Mesenteric fat pad (tissue), 1 donor: ENCODE data around the gene RBBP8NL. TPM values are rescaled to one million over a fixed set of nuclear protein-coding genes. Genes with fewer than 3 reads are reported as not detected.

ENCODE experiments used
- DNase-seq: peaks from one replicate; pipeline ENCODE4 v3.0.0-alpha.2; 2020; ENCODE audit warnings: low spot score
- total RNA-seq: library from RNA; stranded (reverse); fragmentation: NEBNext Ultra II Directional; extraction: Animal tissue kit (Norgen Biotek cat#: 25700); gene quantifications from one replicate; pipeline ENCODE4 v1.2.1, GENCODE V29; 2021
- donor health status: DM: yes; HTN: yes; CAD: no.

Gene RBBP8NL
- total RNA-seq, 1 donor from 2014 or later, result not detected

GRCh38 chr20:62422636-62423325 lies 4.6 kb downstream of the RBBP8NL start:
- no peak for DNase-seq

GRCh38 chr20:62421716-62421990 lies 5.7 kb downstream of the RBBP8NL start:
- DNase-seq, result no peak

DNA sequence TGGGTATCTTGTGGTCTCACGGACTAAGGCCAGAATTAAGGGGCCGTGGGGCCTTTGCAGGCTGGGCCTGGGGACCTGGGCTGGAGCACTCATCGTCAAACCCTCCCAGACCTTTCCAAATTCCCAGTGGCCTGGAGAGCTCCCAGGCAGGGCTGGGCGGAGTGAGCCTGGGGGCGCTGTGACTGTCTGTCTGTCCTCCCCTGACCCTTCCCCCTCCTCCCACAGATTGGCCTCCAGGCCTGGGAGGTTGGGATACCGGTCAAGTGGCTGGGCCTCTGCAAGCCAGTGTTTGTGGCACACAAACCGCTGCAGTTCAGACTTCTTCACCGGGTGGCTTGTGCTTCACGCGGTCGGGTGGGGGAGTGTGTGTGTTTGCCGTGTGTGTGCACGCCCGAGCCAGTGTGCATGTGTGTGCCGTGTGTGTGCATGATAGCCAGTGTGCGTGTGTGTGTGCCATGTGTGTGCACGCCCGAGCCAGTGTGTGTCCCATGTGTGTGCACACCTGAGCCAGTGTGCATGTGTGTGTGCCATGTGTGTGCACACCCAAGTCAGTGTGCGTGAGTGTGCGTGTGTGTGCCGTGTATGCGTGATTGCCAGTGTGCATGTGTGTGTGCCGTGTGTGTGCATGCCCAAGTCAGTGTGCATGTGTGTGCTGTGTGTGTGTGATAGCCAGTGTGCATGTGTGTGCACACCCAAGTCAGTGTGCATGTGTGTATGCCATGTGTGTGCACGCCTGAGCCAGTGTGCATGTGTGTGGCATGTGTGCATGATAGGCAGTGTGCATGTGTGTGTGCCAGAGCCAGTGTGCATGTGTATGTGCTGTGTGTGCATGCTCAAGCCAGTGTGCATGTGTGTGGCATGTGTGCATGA lies 6.3 kb downstream of the RBBP8NL start:
- DNase-seq, result no peak

GRCh38 chr20:62419759-62420158 lies 7.6 kb downstream of the RBBP8NL start:
- DNase-seq, result no peak

- DNase-seq, result no peak
Observed at GRCh38 chr20:62418709-62419487, 8.4 kb downstream of the RBBP8NL start.

DNA sequence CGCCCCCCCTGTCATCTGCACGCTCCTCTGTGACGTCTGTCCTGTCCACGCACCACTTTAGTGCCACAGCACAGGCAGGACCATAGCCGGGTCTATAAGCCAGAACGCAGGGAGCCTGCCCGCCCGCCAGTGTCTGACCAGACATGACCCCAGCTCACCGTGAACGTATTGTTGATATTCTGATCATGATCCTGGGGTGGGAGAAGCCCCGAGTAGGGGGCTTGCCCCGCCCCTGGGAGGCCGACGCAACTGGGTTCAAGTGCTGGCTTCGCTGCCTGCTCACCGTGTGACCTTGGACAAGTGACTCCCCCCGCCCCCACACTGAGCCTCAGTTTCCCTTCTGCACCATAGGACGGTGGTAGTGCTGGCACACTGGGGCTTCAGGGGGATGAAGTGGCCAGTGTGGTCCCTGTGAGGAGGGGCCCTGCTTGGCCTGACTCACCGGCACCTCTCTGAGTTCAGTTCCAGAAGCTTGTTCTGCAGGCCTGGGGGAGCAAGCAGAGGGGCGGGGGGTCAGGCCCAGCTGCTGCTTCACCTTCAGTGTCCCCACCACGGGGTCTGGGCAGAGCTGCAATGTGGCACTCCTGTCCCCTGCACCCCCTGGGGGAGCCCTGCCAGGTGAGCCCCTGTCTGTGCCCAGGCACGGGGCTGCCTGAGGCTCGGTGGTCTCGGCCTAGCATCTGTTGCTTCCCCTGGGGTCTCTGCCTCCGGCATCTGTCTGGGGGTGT lies 9.2 kb downstream of the RBBP8NL start:
- no peak for DNase-seq

DNA sequence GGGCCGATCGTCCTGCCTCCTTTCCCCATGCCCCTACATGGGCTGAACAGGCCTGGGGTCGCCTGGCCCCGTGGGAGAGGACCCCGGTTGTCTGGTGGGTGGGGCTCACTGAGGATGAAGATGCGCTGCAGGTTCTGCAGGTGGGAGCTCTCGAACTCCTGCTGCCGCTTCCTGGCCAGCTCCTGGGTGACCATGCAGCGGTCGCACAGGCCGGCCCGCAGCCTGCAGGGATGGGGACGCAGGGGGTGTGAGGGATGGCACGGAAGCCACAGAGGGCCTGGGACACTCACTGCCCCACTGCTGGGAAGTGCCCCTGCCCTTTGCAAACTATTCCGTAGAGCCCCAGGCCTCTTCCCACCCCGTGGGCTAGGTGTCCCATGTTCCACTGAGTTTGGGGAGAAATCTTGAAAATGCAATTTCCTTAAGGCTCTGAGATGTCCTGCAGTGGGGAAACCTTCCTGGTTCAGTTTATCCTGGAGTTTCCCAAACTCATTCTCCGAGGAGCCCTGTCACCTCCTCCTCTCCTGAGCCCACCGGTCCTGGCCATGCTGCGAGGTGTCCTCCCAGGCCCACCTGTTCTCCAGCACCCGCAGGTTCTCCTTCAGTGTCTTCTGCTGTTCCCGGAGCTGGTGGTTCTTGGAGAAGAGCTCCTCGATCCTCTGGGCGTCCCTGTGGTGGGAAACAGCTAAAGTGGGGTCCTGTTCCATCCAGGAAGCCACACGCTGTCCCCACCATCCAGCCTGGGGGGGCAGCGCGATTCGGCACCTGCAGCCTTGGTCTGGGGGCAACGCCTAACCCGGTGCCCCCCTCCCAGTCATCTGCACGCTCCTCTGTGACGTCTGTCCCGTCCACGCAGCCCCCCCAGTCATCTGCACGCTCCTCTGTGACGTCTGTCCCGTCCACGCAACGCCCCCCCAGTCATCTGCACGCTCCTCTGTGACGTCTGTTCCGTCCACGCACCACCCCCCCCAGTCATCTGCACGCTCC lies 10.4 kb downstream of the RBBP8NL start:
- DNase-seq, result no peak

GRCh38 chr20:62415354-62416111 lies 11.8 kb downstream of the RBBP8NL start:
- no peak for DNase-seq

- DNase-seq, result no peak
Observed at GRCh38 chr20:62413896-62414481, 13.3 kb downstream of the RBBP8NL start.

- no peak for DNase-seq
Observed at GRCh38 chr20:62413025-62413570, 14.2 kb downstream of the RBBP8NL start.

DNA sequence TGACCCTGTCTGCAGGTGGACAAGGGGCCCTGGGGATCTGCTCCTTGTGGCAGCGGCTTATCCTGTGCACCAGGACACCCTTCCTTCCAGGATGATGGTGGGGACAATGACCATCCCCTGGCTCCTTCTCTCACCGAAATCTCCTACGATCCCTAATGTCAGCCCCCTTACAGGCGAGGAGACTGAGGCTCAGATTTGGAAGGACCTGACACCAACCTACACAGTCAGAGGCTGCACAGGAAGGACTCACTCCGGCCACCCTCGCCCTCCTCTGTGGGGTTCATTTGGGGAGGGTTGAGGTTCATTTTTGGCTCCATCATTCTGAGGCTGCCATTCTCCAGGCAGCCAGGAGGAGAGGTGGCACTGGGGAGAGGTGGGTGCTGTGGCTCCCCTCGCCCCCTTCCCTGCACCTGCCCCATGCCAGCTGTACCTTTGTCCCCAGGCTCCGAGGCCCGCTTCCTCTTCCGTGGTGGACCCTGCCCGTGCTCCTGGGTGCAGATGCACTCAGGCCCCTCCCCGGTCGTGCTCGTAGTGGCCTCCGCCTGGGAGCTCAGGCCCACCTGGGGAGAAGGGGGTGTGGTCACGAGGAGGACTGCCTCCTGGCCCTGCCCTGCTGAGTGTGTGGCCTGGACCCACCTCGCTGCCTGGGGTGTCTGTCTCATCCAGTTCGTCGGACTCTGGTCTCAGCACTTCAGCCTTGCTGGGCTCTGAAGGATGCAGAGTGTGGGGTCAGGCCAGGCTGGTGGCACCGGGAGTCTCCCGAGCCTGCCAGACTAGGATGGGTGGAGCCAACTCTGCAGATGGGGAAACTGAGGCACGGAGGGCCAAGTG lies 14.9 kb downstream of the RBBP8NL start:
- DNase-seq, result no peak

- DNase-seq, result no peak
Observed at GRCh38 chr20:62411479-62412193, 15.7 kb downstream of the RBBP8NL start.

GRCh38 chr20:62410746-62411478 lies 16.4 kb downstream of the RBBP8NL start:
- no peak for DNase-seq

- DNase-seq, result no peak
Observed at GRCh38 chr20:62409931-62410745, 17.2 kb downstream of the RBBP8NL start.

DNA sequence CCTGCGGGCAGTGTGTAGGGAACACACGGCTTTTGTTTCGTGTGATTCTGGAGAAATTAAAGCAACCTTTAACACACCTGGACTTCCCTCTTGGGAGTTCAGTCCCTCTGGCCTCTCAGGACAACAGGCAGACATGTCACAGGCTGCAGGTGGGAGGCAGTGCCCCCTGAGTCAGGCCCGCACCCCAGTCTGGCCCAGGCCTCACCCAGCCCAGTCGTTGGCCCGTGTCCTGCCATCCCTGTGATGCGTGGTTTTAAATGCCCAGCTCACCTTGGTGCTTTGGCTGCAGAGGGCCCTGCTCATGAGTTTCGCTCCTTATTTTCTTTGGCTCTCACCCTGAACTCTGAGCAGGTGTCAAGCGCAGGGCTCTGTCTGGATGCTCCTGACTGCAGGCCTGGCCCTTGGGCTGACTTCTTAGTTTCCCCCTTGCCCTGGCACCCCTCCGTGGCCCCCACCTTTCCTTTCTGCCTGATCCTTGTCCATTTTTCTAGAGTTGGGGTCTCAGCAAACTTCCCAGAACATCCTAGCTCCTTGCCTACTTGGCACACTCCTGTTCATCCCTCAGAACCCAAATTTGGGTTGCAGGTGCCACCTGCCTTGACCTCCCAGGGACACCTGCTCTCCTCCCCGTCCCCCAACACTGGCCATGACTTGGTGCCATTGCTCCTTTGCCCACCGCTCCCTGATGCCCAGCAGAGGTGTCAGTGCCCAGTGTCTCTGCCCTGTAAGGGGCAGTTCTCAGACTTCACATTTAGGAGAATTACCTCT lies 18.1 kb downstream of the RBBP8NL start:
- no peak for DNase-seq
